DOHH2 (cell line): ENCODE results near the gene USH2A.

ENCODE experiments used
- H3F3A ChIP-seq: fragments of 200-600 bp; sonication (generic), shearing (Covaris generic); 2 replicates; pipeline ENCODE4 v1.6.0; 2016; ENCODE audit warnings: antibody characterized with exemption, mild to moderate bottlenecking; ENCODE audit not compliant: control insufficient read depth, insufficient read depth
- H3K27ac ChIP-seq: fragments of 200-600 bp; sonication (generic); 2 replicates; pipeline ENCODE4 v1.5.1; 2014; ENCODE audit warnings: low read depth, mild to moderate bottlenecking, low read length, moderate library complexity
- H3K27me3 ChIP-seq: fragments of 200-600 bp; sonication (generic); 2 replicates; pipeline ENCODE4 v1.6.1; 2014; ENCODE audit warnings: mild to moderate bottlenecking, low read length, mixed read lengths; ENCODE audit not compliant: control insufficient read depth
- H3K36me3 ChIP-seq: fragments of 200-600 bp; sonication (generic); 2 replicates; pipeline ENCODE4 v1.6.1; 2014; ENCODE audit warnings: mild to moderate bottlenecking, low read length, moderate library complexity, mixed read lengths; ENCODE audit not compliant: control insufficient read depth
- H3K4me1 ChIP-seq: fragments of 200-600 bp; sonication (generic); 2 replicates; pipeline ENCODE4 v1.6.1; 2014; ENCODE audit warnings: mild to moderate bottlenecking, low read length, mixed read lengths; ENCODE audit not compliant: control insufficient read depth
- H3K4me2 ChIP-seq: fragments of 200-600 bp; sonication (generic); 2 replicates; pipeline ENCODE4 v1.6.0; 2014; ENCODE audit warnings: mild to moderate bottlenecking, low read length, moderate library complexity
- H3K4me3 ChIP-seq: fragments of 200-600 bp; sonication (generic); 2 replicates; pipeline ENCODE4 v1.5.1; 2014; ENCODE audit warnings: mild to moderate bottlenecking, low read length, mixed read lengths
- H3K79me2 ChIP-seq: fragments of 200-600 bp; sonication (generic); 2 replicates; pipeline ENCODE4 v1.6.1; 2014; ENCODE audit warnings: mild to moderate bottlenecking, low read length, mixed read lengths; ENCODE audit not compliant: control insufficient read depth
- H3K9me2 ChIP-seq: fragments of 200-600 bp; sonication (generic); replicated peaks from 2 replicates; pipeline ENCODE4 v1.6.1; 2014; ENCODE audit warnings: mild to moderate bottlenecking, low read length, mixed read lengths; ENCODE audit not compliant: control insufficient read depth
- H3K9me3 ChIP-seq: fragments of 200-600 bp; sonication (generic); 2 replicates; pipeline ENCODE4 v1.6.1; 2014; ENCODE audit warnings: antibody characterized with exemption, low read length, mixed read lengths; ENCODE audit not compliant: control insufficient read depth, insufficient read depth
- H4K20me1 ChIP-seq: fragments of 200-600 bp; sonication (generic); 2 replicates; pipeline ENCODE4 v1.6.0; 2014; ENCODE audit warnings: low read depth, mild to moderate bottlenecking, antibody characterized with exemption, low read length, moderate library complexity; ENCODE audit not compliant: control insufficient read depth, insufficient read depth
- CTCF ChIP-seq: fragments of 200-600 bp; sonication (generic); IDR thresholded peaks from one replicate; pipeline ENCODE4 v1.5.1; 2014; ENCODE audit warnings: antibody characterized with exemption, mild to moderate bottlenecking, low read depth, low read length; ENCODE audit not compliant: poor library complexity, severe bottlenecking
- EZH2phosphoT487 ChIP-seq: fragments of 200-600 bp; sonication (generic); IDR thresholded peaks from 2 replicates; pipeline ENCODE4 v1.6.1; 2017; ENCODE audit warnings: borderline replicate concordance, mild to moderate bottlenecking, antibody characterized with exemption, low read length, moderate library complexity, mixed read lengths

Gene USH2A

GRCh38 chr1:216450227-216450626 is 27.0 kb upstream of the USH2A start:
- Histone ChIP-seq H3F3A (no peaks in the 10 kb centered on the region), H3K36me3 (no peaks in the 10 kb centered on the region), H3K4me3 (no peak overlapping the region), H3K4me1 (no peaks in the 10 kb centered on the region), H3K27ac (no peak overlapping the region), H3K27me3 (no peaks in the 10 kb centered on the region), H3K9me3 (no peaks in the 10 kb centered on the region), H3K4me2 (no peak overlapping the region), H3K79me2 (no peaks in the 10 kb centered on the region), H3K9me2 (no peaks in the 10 kb centered on the region), H4K20me1 (no peaks in the 10 kb centered on the region)
- no peak for TF ChIP-seq CTCF
- TF ChIP-seq EZH2phosphoT487 = no peak

GRCh38 chr1:216448011-216448510 is 24.8 kb upstream of the USH2A start:
- Histone ChIP-seq H3K9me3 (no peaks in the 10 kb centered on the region), H3K36me3 (no peaks in the 10 kb centered on the region), H3K9me2 (no peaks in the 10 kb centered on the region), H3K4me1 (no peaks in the 10 kb centered on the region), H3K4me3 (no peak overlapping the region), H3K27me3 (no peaks in the 10 kb centered on the region), H3K79me2 (no peaks in the 10 kb centered on the region), H3K4me2 (no peak overlapping the region), H3F3A (no peaks in the 10 kb centered on the region), H3K27ac (no peak overlapping the region), H4K20me1 (no peaks in the 10 kb centered on the region)
- TF ChIP-seq EZH2phosphoT487 (no peak), CTCF (no peak)

- TF ChIP-seq CTCF = no peak
- no peak for TF ChIP-seq EZH2phosphoT487
- Histone ChIP-seq H3F3A (no peaks in the 10 kb centered on the region), H3K9me3 (no peaks in the 10 kb centered on the region), H3K9me2 (no peaks in the 10 kb centered on the region), H3K36me3 (no peaks in the 10 kb centered on the region), H3K4me1 (no peaks in the 10 kb centered on the region), H3K4me3 (no peak overlapping the region), H3K4me2 (no peak overlapping the region), H4K20me1 (no peaks in the 10 kb centered on the region), H3K27me3 (no peaks in the 10 kb centered on the region), H3K79me2 (no peaks in the 10 kb centered on the region), H3K27ac (no peak overlapping the region)
Observed at GRCh38 chr1:216437603-216438002, 14.4 kb upstream of the USH2A start.
